GM12891 (cell line): ENCODE data around the gene AGBL3.
"Not testable (repeated sequence)": the region's sequence is repeated elsewhere in the genome, so short reads cannot be mapped to it uniquely, and the experiment has no call there.

Experiments
- DNase-seq: peaks from one replicate; pipeline ENCODE4 v3.0.0; 2011; ENCODE audit warnings: low spot score; ENCODE audit not compliant: insufficient read length
- FAIRE-seq: peaks from 2 replicates; lab custom pipeline; 2011; peaks lifted over from hg19 to GRCh38; lab: Jason Lieb, UNC
- PAX5 ChIP-seq: IDR thresholded peaks from 2 replicates; pipeline ENCODE4 v1.6.1; 2011; ENCODE audit warnings: low read length, moderate library complexity, mild to moderate bottlenecking; ENCODE audit not compliant: insufficient read depth, severe bottlenecking
- POLR2A ChIP-seq: IDR thresholded peaks from 2 replicates; pipeline ENCODE4 v1.6.1; 2011; ENCODE audit warnings: low read depth, low read length, control low read depth
- POLR2AphosphoS5 ChIP-seq: IDR thresholded peaks from 2 replicates; pipeline ENCODE4 v1.6.1; 2011; ENCODE audit warnings: low read depth, low read length, control low read depth
- POU2F2 ChIP-seq: IDR thresholded peaks from 2 replicates; pipeline ENCODE4 v1.6.1; 2011; ENCODE audit warnings: low read depth, mild to moderate bottlenecking, control low read depth, low read length, moderate library complexity
- SPI1 ChIP-seq: IDR thresholded peaks from 2 replicates; pipeline ENCODE4 v1.6.1; 2011; ENCODE audit warnings: low read depth, low read length, control low read depth
- TAF1 ChIP-seq: IDR thresholded peaks from 2 replicates; pipeline ENCODE4 v1.6.1; 2011; ENCODE audit warnings: low read depth, low read length, control low read depth

Gene AGBL3

GRCh38 chr7:134959810-134960209 lies 26.5 kb upstream of the AGBL3 start:
- DNase-seq (no peak), FAIRE-seq (no peak)
- no peak for TF ChIP-seq TAF1

- no peak for TF ChIP-seq POLR2AphosphoS5
- no peak for TF ChIP-seq PAX5
- TF ChIP-seq TAF1, result no peak
- TF ChIP-seq POU2F2, result no peak
- TF ChIP-seq SPI1, result no peak
- no peak for TF ChIP-seq POLR2A
- DNase-seq (no peak), FAIRE-seq (no peak)
Measured at GRCh38 chr7:134962270-134962780, 24.0 kb upstream of the AGBL3 start.

- no peak for TF ChIP-seq TAF1
- TF ChIP-seq POLR2AphosphoS5, result no peak
- no peak for TF ChIP-seq SPI1
- TF ChIP-seq POLR2A, result no peak
- no peak for TF ChIP-seq POU2F2
- no peak for TF ChIP-seq PAX5
- FAIRE-seq, result no peak
Measured at GRCh38 chr7:134963036-134963435, 23.3 kb upstream of the AGBL3 start.

GRCh38 chr7:134966691-134967090 lies 19.6 kb upstream of the AGBL3 start:
- TF ChIP-seq POLR2AphosphoS5 (no peak), SPI1 (no peak), POU2F2 (no peak), TAF1 (no peak), POLR2A (no peak), PAX5 (no peak)
- FAIRE-seq (no peak), DNase-seq (no peak)

More at GRCh38 chr7:134963036-134963435, 23.3 kb upstream of the AGBL3 start:
- DNase-seq, result no peak

GRCh38 chr7:134968110-134968509 lies 18.2 kb upstream of the AGBL3 start:
- no peak for DNase-seq
- no peak for FAIRE-seq
- TF ChIP-seq POLR2AphosphoS5, result no peak
- TF ChIP-seq POU2F2, result no peak
- no peak for TF ChIP-seq PAX5
- TF ChIP-seq POLR2A, result no peak
- TF ChIP-seq SPI1, result no peak

- not testable (repeated sequence) for FAIRE-seq, DNase-seq
Measured at GRCh38 chr7:134981645-134982044, 4.7 kb upstream of the AGBL3 start.

- no peak for FAIRE-seq
- no peak for TF ChIP-seq POLR2A
- TF ChIP-seq PAX5, result no peak
- no peak for TF ChIP-seq POLR2AphosphoS5
- no peak for TF ChIP-seq TAF1
- no peak for TF ChIP-seq SPI1
- TF ChIP-seq POU2F2, result no peak
- no peak for DNase-seq
Measured at GRCh38 chr7:134985894-134986362, 380 bp upstream of the AGBL3 start.

GRCh38 chr7:134988161-134988560 lies 1.9 kb downstream of the AGBL3 start:
- DNase-seq (no peak), FAIRE-seq (no peak)
- TF ChIP-seq TAF1 (no peak), POLR2AphosphoS5 (no peak), POLR2A (no peak), PAX5 (no peak)

GRCh38 chr7:134991469-134992339 lies 5.4 kb downstream of the AGBL3 start:
- DNase-seq (no peak), FAIRE-seq (peak; percentile 66)
- TF ChIP-seq PAX5, result no peak

- peak; percentile 10 for DNase-seq
- peak; percentile 95 for FAIRE-seq
- 0 out of 2 replicates have a peak, but pooled peaks have one; percentile 23 for TF ChIP-seq TAF1
- TF ChIP-seq PAX5, result no peak
- peak; percentile 97 for TF ChIP-seq SPI1
- TF ChIP-seq POLR2A, result peak; percentile 71
- peak; percentile 76 for TF ChIP-seq POLR2AphosphoS5
- no peak for TF ChIP-seq POU2F2
Measured at GRCh38 chr7:134992626-134993179, 6.4 kb downstream of the AGBL3 start.
